Naive thymus-derived CD4-positive, alpha-beta T cell (primary cell): ENCODE results near the gene TMBIM4. TPM values are rescaled to one million over a fixed set of nuclear protein-coding genes. Genes with fewer than 3 reads are reported as not detected.

Source experiments
- ATAC-seq: fragments of 150-1000 bp; cut with Tn5 transposase; 2 replicates; pipeline ENCODE4 v1.10.0; 2021; ENCODE audit warnings: mild to moderate bottlenecking, moderate library complexity
- CTCF ChIA-PET: fragments of 350-600 bp; sonication (Branson Sonifier 250); formaldehyde crosslinking; loops from one replicate; lab custom pipeline; 2021; ENCODE audit warnings: antibody characterized with exemption; lab: Charles Lee
- POLR2A ChIA-PET: fragments of 350-600 bp; sonication (Branson Sonifier 250); formaldehyde crosslinking; loops from one replicate; lab custom pipeline; 2021; ENCODE audit warnings: antibody characterized with exemption, inconsistent platforms; lab: Charles Lee
- DNase-seq, 9 donors: peaks; one replicate each; pipeline versions ENCODE4 v3.0.0 to v3.0.0-alpha.2; 2020 to 2022; ENCODE audit warnings: mixed read lengths in 1 of 9
- H3K27ac ChIP-seq: one replicate; pipeline ENCODE4 v1.7.0; 2013; ENCODE audit warnings: mild to moderate bottlenecking, low read depth, low read length, moderate library complexity
- H3K27me3 ChIP-seq, 2 donors: one replicate each; pipeline ENCODE4 v1.7.0; 2013; ENCODE audit warnings: low read length in 2 of 2, mild to moderate bottlenecking in 2 of 2, moderate library complexity in 2 of 2; ENCODE audit not compliant: control insufficient read depth in 2 of 2, insufficient read depth in 2 of 2
- H3K36me3 ChIP-seq, 3 experiments: 1 replicate in 2 of 3; 2 replicates in 1 of 3; pipeline ENCODE4 v1.7.0; 2013; ENCODE audit warnings: low read length in 3 of 3, mild to moderate bottlenecking in 3 of 3, moderate library complexity in 1 of 3; ENCODE audit not compliant: insufficient read depth in 3 of 3, control insufficient read depth in 2 of 3
- H3K4me1 ChIP-seq, 2 donors: one replicate each; pipeline ENCODE4 v1.7.0; 2013; ENCODE audit warnings: low read length in 2 of 2, mild to moderate bottlenecking in 2 of 2, moderate library complexity in 1 of 2; ENCODE audit not compliant: control insufficient read depth in 2 of 2, insufficient read depth in 2 of 2
- H3K4me3 ChIP-seq: 2 replicates; pipeline ENCODE4 v1.7.0; 2013; ENCODE audit warnings: mild to moderate bottlenecking, low read length
- H3K9me3 ChIP-seq, 3 experiments: 1 replicate in 2 of 3; 2 replicates in 1 of 3; pipeline ENCODE4 v1.7.0; 2013; ENCODE audit warnings: low read length in 3 of 3; ENCODE audit not compliant: control insufficient read depth in 2 of 3
- H3K27ac Mint-ChIP-seq, 9 donors: one replicate each; pipeline ENCODE4 v1.8.0; 2020 to 2022; ENCODE audit warnings: mixed read lengths in 9 of 9, mild to moderate bottlenecking in 8 of 9, moderate library complexity in 5 of 9, inconsistent platforms in 2 of 9
- H3K27me3 Mint-ChIP-seq, 5 donors: one replicate each; pipeline ENCODE4 v1.8.0; 2021 to 2022; ENCODE audit warnings: mixed read lengths in 5 of 5, mild to moderate bottlenecking in 1 of 5
- H3K36me3 Mint-ChIP-seq, 5 donors: one replicate each; pipeline ENCODE4 v1.8.0; 2020 to 2022; ENCODE audit warnings: mixed read lengths in 5 of 5, mild to moderate bottlenecking in 3 of 5, inconsistent platforms in 1 of 5
- H3K4me1 Mint-ChIP-seq, 7 donors: one replicate each; pipeline ENCODE4 v1.8.0; 2020 to 2022; ENCODE audit warnings: mixed read lengths in 7 of 7, mild to moderate bottlenecking in 3 of 7, inconsistent platforms in 1 of 7
- H3K4me3 Mint-ChIP-seq, 10 donors: one replicate each; pipeline ENCODE4 v1.8.0; 2020 to 2022; ENCODE audit warnings: mild to moderate bottlenecking in 10 of 10, mixed read lengths in 10 of 10, moderate library complexity in 6 of 10, inconsistent platforms in 2 of 10
- H3K9me3 Mint-ChIP-seq, 11 donors: one replicate each; pipeline ENCODE4 v1.8.0; 2020 to 2022; ENCODE audit warnings: mixed read lengths in 11 of 11, mild to moderate bottlenecking in 4 of 11, inconsistent platforms in 1 of 11, moderate library complexity in 1 of 11
- intact Hi-C, 2 donors: fragments of 100-400 bp; cut with micrococcal nuclease; formaldehyde crosslinking; loops; one replicate each; pipeline ENCODE4 v1.15.1; 2023
- polyA plus RNA-seq, 2 donors: library from polyadenylated mRNA; unstranded; fragments of 300-500 nt; fragmentation: Illumina TruSeq; gene quantifications; one replicate each; pipeline ENCODE4 v1.2.3, GENCODE V29; 2021
- total RNA-seq, 6 experiments: library from RNA in 5 of 6; stranded (reverse) in 5 of 6; gene quantifications; 1 replicate in 5 of 6; 2 replicates in 1 of 6; pipeline ENCODE4 v1.2.3 and lab custom pipeline; 2021 to 2026

TMBIM4 gene
- total and polyA plus RNA-seq, 7 experiments from 2014 or later = 38.6 to 374 (median 85.6) TPM

DNA sequence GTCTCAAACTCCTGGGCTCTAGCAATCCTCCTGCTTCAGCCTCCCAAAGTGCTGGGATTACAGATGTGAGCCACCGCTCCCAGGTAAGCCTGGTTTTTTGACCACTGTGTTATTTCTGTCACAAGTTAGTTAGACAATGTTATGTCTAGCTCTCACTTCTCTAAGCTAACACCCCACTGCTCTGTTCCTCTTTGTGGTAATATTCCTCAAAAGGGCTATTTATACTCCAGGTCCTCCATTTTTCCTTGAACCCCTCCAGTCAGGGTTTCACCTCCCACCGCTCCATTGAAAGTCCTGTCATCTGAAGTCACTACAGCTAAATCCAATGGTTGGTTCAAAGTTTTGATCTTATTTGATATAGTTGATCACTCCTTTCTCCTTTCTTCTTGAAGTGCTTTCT lies 24.3 kb upstream of the TMBIM4 start:
- Histone ChIP-seq H3K9me3 (no peaks in the 10 kb centered on the region), H3K27ac (no peak overlapping the region), H3K4me3 (no peak overlapping the region), H3K36me3 (no peaks in the 10 kb centered on the region), H3K27me3 (peaks cover 0 to 4% of the 10 kb centered on the region in 2 donors), H3K4me1 (no peaks in the 10 kb centered on the region)
- Mint-ChIP-seq H3K4me1 (peaks cover 0 to 15% (median 0%) of the 10 kb centered on the region in 7 donors), H3K36me3 (peaks cover 0 to 15% (median 0%) of the 10 kb centered on the region in 5 donors), H3K27ac (no peak overlapping the region), H3K4me3 (no peak overlapping the region), H3K9me3 (peaks cover 0 to 2% (median 0%) of the 10 kb centered on the region in 11 donors), H3K27me3 (peaks cover 24 to 60% (median 42%) of the 10 kb centered on the region in 5 donors)
- DNase-seq = no peak
- intact Hi-C loops = loop anchor here in 1 of 2 donors (5.0 kb wide), 1 partner anchor 43 kb away; no protein-coding TSS in a partner anchor
- ATAC-seq = no peak
- ChIA-PET CTCF (no interaction called here), POLR2A (no interaction called here)

DNA sequence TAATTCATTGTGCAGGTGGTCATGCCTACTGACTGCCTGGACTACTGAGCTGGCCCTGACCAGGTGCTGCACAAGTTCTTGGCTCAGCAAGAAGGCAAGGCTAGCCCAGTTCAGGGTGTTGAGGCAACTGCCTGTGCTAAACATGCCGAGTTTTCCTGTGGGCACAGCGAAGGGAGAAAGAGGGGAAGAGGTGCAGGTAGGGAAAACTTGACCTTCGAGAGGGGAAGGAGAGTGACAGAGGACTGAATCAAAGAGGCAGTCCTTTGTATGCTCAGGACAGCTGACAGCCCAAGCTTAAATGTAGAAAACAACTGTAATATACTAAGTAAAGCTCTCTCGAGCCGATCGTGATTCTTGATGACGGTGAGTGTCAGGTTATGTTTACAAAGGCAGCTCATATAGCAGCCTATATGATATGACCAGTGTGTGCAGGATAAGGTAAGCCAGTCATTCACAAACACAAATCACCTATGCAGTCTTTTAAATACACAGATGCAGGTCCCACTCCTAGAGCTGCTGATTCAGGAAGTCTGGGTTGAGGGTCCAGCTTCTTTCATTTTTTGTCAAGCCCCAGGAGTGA lies 21.8 kb upstream of the TMBIM4 start:
- Mint-ChIP-seq H3K4me1 (peaks cover 0 to 24% (median 10%) of the 10 kb centered on the region in 7 donors), H3K4me3 (no peak overlapping the region), H3K27me3 (peaks cover 46 to 71% (median 57%) of the 10 kb centered on the region in 5 donors), H3K27ac (no peak overlapping the region), H3K36me3 (peaks cover 0 to 14% (median 0%) of the 10 kb centered on the region in 5 donors), H3K9me3 (peaks cover 0 to 3% (median 0%) of the 10 kb centered on the region in 11 donors)
- no peaks in the 10 kb centered on the region for H3K36me3 ChIP-seq
- H3K27me3 ChIP-seq = peaks cover 9% of the 10 kb centered on the region in 2 donors
- intact Hi-C loops = loop anchor here in 1 of 2 donors (5.0 kb wide), 1 partner anchor 46 kb away; no protein-coding TSS in a partner anchor
- H3K4me3 ChIP-seq = no peak overlapping the region
- peaks cover 0 to 5% of the 10 kb centered on the region in 2 donors for H3K4me1 ChIP-seq
- DNase-seq (no peak), ATAC-seq (no peak)
- CTCF ChIA-PET = interaction anchor here (0.7 kb wide), 1 partner anchor 286 kb away, joined by 3 read pairs; no protein-coding TSS in a partner anchor
- POLR2A ChIA-PET = interaction anchor here (1.1 kb wide), 1 partner anchor 21 kb away, joined by 6 read pairs; no protein-coding TSS in a partner anchor
- H3K9me3 ChIP-seq = no peaks in the 10 kb centered on the region
- no peak overlapping the region for H3K27ac ChIP-seq

DNA sequence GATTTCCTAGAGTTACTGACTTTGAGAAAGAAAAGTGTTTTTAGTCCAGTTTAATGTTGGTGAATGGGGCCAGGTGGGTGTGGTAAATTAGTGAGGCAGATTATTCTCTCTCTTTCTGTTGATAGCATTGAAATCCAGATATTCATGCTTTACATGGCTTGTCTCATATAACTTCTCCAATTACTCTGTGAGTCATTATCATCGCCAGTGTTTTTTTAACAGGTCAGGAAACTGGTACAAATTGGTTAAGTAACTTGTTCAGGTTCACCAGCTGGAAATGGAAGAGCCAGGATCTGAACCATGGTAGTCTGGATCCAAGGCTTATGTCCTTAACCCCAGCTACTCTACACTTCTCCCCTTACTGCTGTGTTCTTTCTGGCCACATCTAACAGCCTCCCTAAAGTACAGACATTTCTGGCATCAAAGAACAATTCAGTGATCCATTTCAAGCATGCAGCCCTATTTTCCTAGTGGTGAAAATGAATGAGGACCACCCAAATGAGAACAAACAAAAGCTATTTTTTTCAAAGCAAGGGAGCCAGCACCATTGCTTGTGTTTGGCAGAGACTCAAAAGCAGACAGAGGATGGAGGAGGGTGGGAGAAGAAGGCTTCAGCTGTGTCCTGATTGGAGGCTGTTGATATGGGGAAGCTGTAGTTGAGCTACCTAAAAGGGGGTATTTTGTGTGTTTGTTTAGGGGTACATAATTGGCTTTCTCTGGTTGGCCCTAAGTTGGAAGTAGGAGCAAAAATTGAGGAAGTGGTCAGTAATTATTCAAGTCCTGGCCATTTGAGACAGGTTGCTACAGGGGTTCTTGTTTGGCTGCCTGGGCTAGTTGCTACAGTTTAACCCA lies 20.9 kb upstream of the TMBIM4 start:
- Histone ChIP-seq H3K36me3 (no peaks in the 10 kb centered on the region), H3K27ac (no peak overlapping the region), H3K4me3 (no peak overlapping the region), H3K27me3 (peaks cover 9% of the 10 kb centered on the region in 2 donors), H3K9me3 (no peaks in the 10 kb centered on the region), H3K4me1 (peaks cover 0 to 5% of the 10 kb centered on the region in 2 donors)
- Mint-ChIP-seq H3K27me3 (peaks cover 51 to 77% (median 64%) of the 10 kb centered on the region in 5 donors), H3K36me3 (peaks cover 0 to 14% (median 5%) of the 10 kb centered on the region in 5 donors), H3K4me3 (peak overlapping the region in 6 of 10 donors; percentile 1 to 25 (median 15)), H3K4me1 (peaks cover 0 to 24% (median 10%) of the 10 kb centered on the region in 7 donors), H3K27ac (no peak overlapping the region), H3K9me3 (peaks cover 0 to 4% (median 0%) of the 10 kb centered on the region in 11 donors)
- DNase-seq (no peak), ATAC-seq (peak; percentile 13)
- intact Hi-C loops = loop anchor here in 1 of 2 donors (5.0 kb wide), 1 partner anchor 47 kb away; no protein-coding TSS in a partner anchor
- CTCF ChIA-PET = interaction anchor here (0.7 kb wide), 1 partner anchor 285 kb away, joined by 3 read pairs; no protein-coding TSS in a partner anchor
- POLR2A ChIA-PET = interaction anchor here (0.6 to 1.1 kb wide), 2 partner anchors 20 to 1411 kb away, joined by 3 to 6 read pairs; no protein-coding TSS in a partner anchor

DNA sequence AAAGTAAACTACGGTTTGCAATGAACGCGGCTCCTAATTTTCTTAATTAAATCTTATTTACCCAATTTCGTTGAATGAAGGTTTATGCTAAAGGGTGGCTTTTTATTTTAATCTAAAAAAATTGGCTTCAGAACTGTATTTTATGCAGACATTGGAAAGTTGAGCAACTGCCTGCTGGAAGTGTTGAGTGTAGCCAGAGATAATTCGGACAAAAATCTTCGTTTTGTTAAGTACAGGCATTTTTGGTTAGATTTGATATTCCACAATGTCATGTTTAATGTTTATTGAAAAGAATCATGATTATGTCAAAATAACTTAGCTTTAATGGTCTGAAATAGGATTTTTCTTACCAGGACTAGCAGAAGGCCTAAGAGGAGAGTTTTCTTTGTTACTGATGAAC lies 20.1 kb upstream of the TMBIM4 start:
- peaks cover 0 to 5% (median 0%) of the 10 kb centered on the region in 11 donors for H3K9me3 Mint-ChIP-seq
- POLR2A ChIA-PET = no interaction called here
- H3K4me1 Mint-ChIP-seq = peaks cover 0 to 24% (median 8%) of the 10 kb centered on the region in 7 donors
- no peak overlapping the region for H3K27ac ChIP-seq
- no peak overlapping the region for H3K27ac Mint-ChIP-seq
- H3K4me3 Mint-ChIP-seq = peak overlapping the region in 7 of 10 donors; percentile 51 to 84 (median 71)
- no peaks in the 10 kb centered on the region for H3K9me3 ChIP-seq
- CTCF ChIA-PET = interaction anchor here (0.6 kb wide), 1 partner anchor 46 kb away, joined by 3 read pairs; no protein-coding TSS in a partner anchor
- no peak overlapping the region for H3K4me3 ChIP-seq
- intact Hi-C loops = loop anchor here in 1 of 2 donors (2.0 to 5.0 kb wide), 2 partner anchors 21 to 47 kb away; partner anchors contain the start of gene TMBIM4
- ATAC-seq (no peak), DNase-seq (no peak)
- H3K27me3 Mint-ChIP-seq = peaks cover 51 to 75% (median 61%) of the 10 kb centered on the region in 5 donors
- no peaks in the 10 kb centered on the region for H3K36me3 ChIP-seq
- peaks cover 0 to 5% of the 10 kb centered on the region in 2 donors for H3K4me1 ChIP-seq
- peaks cover 9% of the 10 kb centered on the region in 2 donors for H3K27me3 ChIP-seq
- peaks cover 0 to 12% (median 5%) of the 10 kb centered on the region in 5 donors for H3K36me3 Mint-ChIP-seq

DNA sequence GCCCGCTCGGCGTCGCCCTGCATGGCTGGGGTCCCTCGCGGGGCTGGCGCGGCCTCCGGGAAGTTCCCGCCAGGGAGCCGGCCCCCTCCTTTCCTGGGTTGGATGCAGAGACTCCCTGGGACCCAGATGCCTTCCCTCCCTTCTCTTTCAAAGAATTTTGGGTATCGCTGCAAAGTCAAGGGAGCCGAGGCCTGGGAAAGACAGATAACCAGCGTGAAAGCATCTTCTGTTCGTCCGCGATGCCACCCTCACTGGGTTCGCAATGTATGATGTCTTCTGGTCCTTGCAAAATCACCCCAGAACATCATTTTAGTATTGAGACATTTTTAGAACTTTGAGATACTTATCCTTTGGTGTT lies 19.7 kb upstream of the TMBIM4 start:
- Mint-ChIP-seq H3K4me1 (peaks cover 0 to 24% (median 8%) of the 10 kb centered on the region in 7 donors), H3K36me3 (peaks cover 3 to 13% (median 8%) of the 10 kb centered on the region in 5 donors), H3K27me3 (peaks cover 55 to 75% (median 62%) of the 10 kb centered on the region in 5 donors), H3K27ac (no peak overlapping the region), H3K9me3 (peaks cover 0 to 9% (median 4%) of the 10 kb centered on the region in 11 donors), H3K4me3 (peak overlapping the region; percentile 51 to 84 (median 68))
- CTCF ChIA-PET = interaction anchor here (0.6 kb wide), 1 partner anchor 129 kb away, joined by 3 read pairs; no protein-coding TSS in a partner anchor
- no peaks in the 10 kb centered on the region for H3K9me3 ChIP-seq
- no peak for ATAC-seq
- H3K27me3 ChIP-seq = peaks cover 9% of the 10 kb centered on the region in 2 donors
- DNase-seq = no peak
- no peaks in the 10 kb centered on the region for H3K36me3 ChIP-seq
- intact Hi-C loops = loop anchor here in 1 of 2 donors (2.0 kb wide), 1 partner anchor 21 kb away; the partner anchor contains the start of gene TMBIM4
- H3K4me1 ChIP-seq = peaks cover 0 to 5% of the 10 kb centered on the region in 2 donors
- no peak overlapping the region for H3K4me3 ChIP-seq
- H3K27ac ChIP-seq = no peak overlapping the region
- POLR2A ChIA-PET = no interaction called here
